NCI-H146 treated with DMSO at 0.1 percent for 48 hours (cell line): ENCODE data around the gene CWC15.
"Not testable (repeated sequence)": the region's sequence is repeated elsewhere in the genome, so short reads cannot be mapped to it uniquely, and the experiment has no call there.

ENCODE experiments used
- DNase-seq: peaks from one replicate; lab custom pipeline; 2025; ENCODE audit not compliant: unreplicated experiment; lab: John Stamatoyannopoulos, UW

Gene CWC15

DNA sequence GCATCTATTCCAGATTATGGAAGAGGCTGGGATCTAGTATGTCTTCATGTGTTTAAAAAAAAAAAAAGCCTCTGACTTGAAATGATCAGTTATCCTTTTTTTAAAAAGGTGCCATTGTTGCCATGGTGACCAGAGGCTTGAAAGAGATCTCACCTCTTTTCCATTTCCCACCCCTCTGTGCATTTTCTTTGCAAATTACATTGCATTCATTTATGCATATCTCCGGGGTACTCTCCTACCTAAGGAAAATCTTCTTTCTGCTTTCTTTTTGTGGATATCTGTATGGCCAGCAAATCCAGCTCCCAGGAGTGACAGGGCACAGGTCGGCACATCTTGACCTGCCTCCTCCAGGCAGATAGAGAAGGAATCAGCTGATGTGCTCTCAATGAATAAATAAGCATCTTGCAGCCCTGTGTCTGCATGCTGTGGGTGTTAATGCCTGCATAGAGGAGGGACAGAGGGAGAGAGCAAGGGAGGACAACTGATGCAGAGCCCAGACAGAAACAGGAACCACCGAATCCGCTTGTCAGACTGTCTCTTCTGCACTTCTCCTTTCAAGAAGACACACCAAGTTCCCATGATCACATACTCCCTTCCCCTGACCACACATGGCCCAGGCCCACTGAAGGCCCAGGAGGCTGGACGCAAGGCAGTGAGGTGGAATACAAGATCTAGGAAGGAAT, 50.9 kb downstream of the CWC15 start:
- no peak for DNase-seq

DNA sequence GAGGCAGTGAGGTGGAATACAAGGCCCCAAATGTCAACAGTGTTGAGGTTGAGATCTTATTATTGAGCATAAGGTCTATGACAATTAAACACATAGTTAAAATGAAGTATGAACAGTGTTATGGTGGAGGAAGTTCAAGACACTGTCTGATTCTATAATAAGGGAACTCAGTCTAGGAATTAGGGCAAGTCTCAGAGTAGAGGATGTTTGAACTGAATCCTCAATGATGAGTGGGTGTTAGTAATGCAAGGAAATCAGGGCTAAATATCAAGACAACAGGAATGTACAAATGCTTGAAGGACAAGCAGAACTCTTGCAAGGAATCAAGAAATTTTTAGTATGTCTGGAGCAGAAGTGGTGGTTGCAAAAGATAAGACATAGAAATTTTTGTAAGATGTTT, 53.0 kb downstream of the CWC15 start:
- no peak for DNase-seq

DNA sequence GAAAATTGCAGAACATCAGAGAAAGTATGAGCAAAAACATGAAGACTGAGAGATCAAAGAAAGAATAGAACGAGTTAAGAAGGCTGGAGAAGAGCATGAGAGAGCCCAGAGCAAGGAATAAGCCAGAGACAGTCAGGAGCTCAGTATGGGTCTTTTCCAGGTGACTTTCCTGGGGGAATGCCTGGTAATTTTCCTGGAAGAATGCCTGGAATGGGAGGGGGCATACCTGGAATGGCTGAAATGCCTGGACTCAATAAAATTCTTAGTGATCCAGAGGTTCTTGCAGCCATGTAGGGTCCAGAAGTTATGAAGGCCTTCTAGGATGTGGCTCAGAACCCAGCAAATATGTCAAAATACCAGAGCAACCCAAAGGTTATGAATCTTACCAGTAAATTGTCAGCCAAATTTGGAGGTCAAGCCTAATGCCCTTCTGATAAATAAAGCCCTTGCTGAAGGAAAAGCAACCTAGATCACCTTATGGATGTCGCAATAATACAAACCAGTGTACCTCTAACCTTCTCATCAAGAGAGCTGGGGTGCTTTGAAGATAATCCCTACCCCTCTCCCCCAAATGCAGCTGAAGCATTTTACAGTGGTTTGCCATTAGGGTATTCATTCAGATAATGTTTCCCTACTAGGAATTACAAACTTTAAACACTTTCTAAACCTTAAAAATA, 59.5 kb downstream of the CWC15 start:
- not testable (repeated sequence) for DNase-seq

DNA sequence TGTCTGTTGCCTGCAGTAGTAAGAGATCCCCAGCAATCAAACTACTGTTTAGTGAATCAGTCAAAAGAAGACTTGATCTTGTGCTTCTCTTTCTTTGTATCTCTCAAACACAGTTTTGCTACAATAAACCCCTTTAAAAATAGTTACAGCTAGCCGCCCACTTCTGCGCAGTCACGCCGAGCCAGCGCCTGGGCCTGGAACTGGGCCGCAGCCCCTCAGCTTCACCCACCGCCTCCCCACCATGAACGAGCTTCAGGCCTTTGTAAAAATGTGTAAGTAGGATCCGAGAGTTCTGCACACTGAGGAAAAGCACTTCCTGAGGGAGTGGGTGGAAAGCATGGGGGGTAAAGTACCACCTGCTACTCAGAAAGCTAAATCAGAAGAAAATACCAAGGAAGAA, 60.5 kb downstream of the CWC15 start:
- no peak for DNase-seq
